Keratinocyte (primary cell): ENCODE measurements around the gene HDX. TPM values are rescaled to one million over a fixed set of nuclear protein-coding genes. Genes with fewer than 3 reads are reported as not detected.

Experiments used
- DNase-seq: peaks from one replicate; pipeline ENCODE4 v3.0.0-alpha.2; 2011; ENCODE audit warnings: low read depth, missing footprints, low spot score
- FAIRE-seq: peaks from 2 replicates; lab custom pipeline; 2011; peaks lifted over from hg19 to GRCh38; lab: Jason Lieb, UNC
- H2AFZ ChIP-seq: 2 replicates; pipeline ENCODE4 v1.6.0; 2012; ENCODE audit warnings: low read length, control low read depth, inconsistent platforms; ENCODE audit not compliant: control insufficient read depth
- H3K27ac ChIP-seq: 2 replicates; pipeline ENCODE4 v1.5.1; 2011; ENCODE audit warnings: low read length; ENCODE audit not compliant: control insufficient read depth, insufficient read depth
- H3K27me3 ChIP-seq: 3 replicates; pipeline ENCODE4 v1.6.0; 2011; ENCODE audit warnings: low read length; ENCODE audit not compliant: control insufficient read depth, insufficient read depth; ENCODE audit errors: extremely low read depth
- H3K36me3 ChIP-seq, 2 experiments: 2 replicates in 1 of 2; 3 replicates in 1 of 2; pipeline ENCODE4 v1.5.1; 2011; ENCODE audit warnings: low read length in 2 of 2, mild to moderate bottlenecking in 1 of 2; ENCODE audit not compliant: control insufficient read depth in 2 of 2, insufficient read depth in 2 of 2; ENCODE audit errors: extremely low read depth in 1 of 2
- H3K4me1 ChIP-seq: 3 replicates; pipeline ENCODE4 v1.5.1; 2011; ENCODE audit warnings: low read length; ENCODE audit not compliant: control insufficient read depth, insufficient read depth; ENCODE audit errors: extremely low read depth
- H3K4me2 ChIP-seq: 3 replicates; pipeline ENCODE4 v1.6.0; 2011; ENCODE audit warnings: low read depth, low read length; ENCODE audit not compliant: control insufficient read depth, insufficient read depth; ENCODE audit errors: extremely low read depth
- H3K4me3 ChIP-seq, 3 experiments: fragments of 200-600 bp in 1 of 3; sonication (generic) in 1 of 3; 2 replicates in 2 of 3; 3 replicates in 1 of 3; pipeline ENCODE4 v1.5.1; 2011 to 2016; ENCODE audit warnings: low read length in 3 of 3, mild to moderate bottlenecking in 3 of 3, control low read depth in 2 of 3, inconsistent platforms in 1 of 3, low read depth in 1 of 3, mixed read lengths in 1 of 3, mixed run types in 1 of 3, moderate library complexity in 1 of 3; ENCODE audit not compliant: control insufficient read depth in 2 of 3, insufficient read depth in 2 of 3; ENCODE audit errors: extremely low read depth in 1 of 3
- H3K79me2 ChIP-seq: 2 replicates; pipeline ENCODE4 v1.6.0; 2012; ENCODE audit warnings: low read length; ENCODE audit not compliant: control insufficient read depth, insufficient read depth
- H3K9ac ChIP-seq: 3 replicates; pipeline ENCODE4 v1.6.0; 2011; ENCODE audit warnings: low read length; ENCODE audit not compliant: control insufficient read depth, insufficient read depth; ENCODE audit errors: extremely low read depth
- H3K9me1 ChIP-seq: 3 replicates; pipeline ENCODE4 v1.6.0; 2011; ENCODE audit warnings: low read length; ENCODE audit not compliant: control insufficient read depth, insufficient read depth; ENCODE audit errors: extremely low read depth
- H3K9me3 ChIP-seq: 2 replicates; pipeline ENCODE4 v1.5.1; 2012; ENCODE audit warnings: low read depth, low read length; ENCODE audit not compliant: control insufficient read depth
- H4K20me1 ChIP-seq: 3 replicates; pipeline ENCODE4 v1.6.0; 2011; ENCODE audit warnings: low read length; ENCODE audit not compliant: control insufficient read depth, insufficient read depth; ENCODE audit errors: extremely low read depth
- EZH2 ChIP-seq: IDR thresholded peaks from one replicate; pipeline ENCODE4 v1.6.1; 2012; ENCODE audit warnings: inconsistent platforms, mild to moderate bottlenecking, low read length, moderate library complexity
- dilution Hi-C: fragments of 300-500 bp; cut with MboI; formaldehyde crosslinking; loops from one replicate; pipeline ENCODE4 v1.7.0; 2020; ENCODE audit warnings: low sequenced_read_pairs; ENCODE audit not compliant: extremely low pct_ligation_motif_present
- polyA plus RNA-seq, 5 experiments: library from polyadenylated mRNA; depleted of rRNA in 3 of 5; stranded (reverse) in 3 of 5; stranded (forward) in 1 of 5; unstranded in 1 of 5; fragments of >200 nt; gene quantifications; 1 replicate in 1 of 5; 2 replicates in 3 of 5; 3 replicates in 1 of 5; pipeline versions ENCODE4 v1.2.1 to v1.2.3, GENCODE V29; 2011 to 2012; ENCODE audit warnings: missing spikeins in 2 of 5, low read depth in 1 of 5, low replicate concordance in 1 of 5
- TF ChIP-seq, protein P1 (sequence below), 3 experiments: IDR thresholded peaks in 1 of 3; conservative IDR thresholded peaks in 1 of 3; optimal IDR thresholded peaks in 1 of 3; 2 replicates in 2 of 3; 3 replicates in 1 of 3; pipeline versions ENCODE3 to v1.5.1; 2011; ENCODE audit warnings: low read length in 3 of 3, mild to moderate bottlenecking in 3 of 3, moderate library complexity in 2 of 3, control low read depth in 1 of 3, inconsistent platforms in 1 of 3; ENCODE audit not compliant: insufficient read depth in 2 of 3; ENCODE audit errors: extremely low read depth in 1 of 3

Gene HDX
- polyA plus RNA-seq, 1 donor (not counting 4 experiments of a cell fraction or from before 2014, with no cell fraction given), result 2.2 TPM

DNA sequence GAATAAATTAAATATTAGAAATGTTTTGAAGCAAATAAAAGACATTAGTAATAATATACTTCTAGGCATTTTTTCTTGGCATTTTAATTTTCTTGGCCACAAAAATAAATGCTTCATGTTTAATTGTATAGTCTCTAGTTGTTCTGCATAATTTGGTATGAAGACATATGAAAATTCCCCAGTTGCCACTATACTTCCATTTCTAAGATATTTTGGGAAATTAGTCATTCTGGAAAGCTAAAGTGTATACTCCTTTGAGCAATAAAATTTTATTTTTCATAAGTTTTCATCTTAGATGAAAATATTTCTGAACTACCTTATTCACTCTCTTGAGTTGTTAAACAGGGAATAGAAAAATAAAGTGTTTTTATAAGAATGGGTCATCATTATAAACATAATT is 13.8 kb downstream of the HDX start:
- H3K27me3 ChIP-seq, result no peaks in the 10 kb centered on the region
- no peak overlapping the region for H3K4me3 ChIP-seq
- H3K27ac ChIP-seq, result no peak overlapping the region
- no peak overlapping the region for H3K9ac ChIP-seq
- dilution Hi-C loops, result no loop called here
- no peaks in the 10 kb centered on the region for H3K9me3 ChIP-seq
- DNase-seq (no peak), FAIRE-seq (no peak)
- no peaks in the 10 kb centered on the region for H3K79me2 ChIP-seq
- no peaks in the 10 kb centered on the region for H4K20me1 ChIP-seq
- no peaks in the 10 kb centered on the region for H3K4me1 ChIP-seq
- H3K36me3 ChIP-seq, result no peaks in the 10 kb centered on the region
- TF ChIP-seq, protein P1, sequence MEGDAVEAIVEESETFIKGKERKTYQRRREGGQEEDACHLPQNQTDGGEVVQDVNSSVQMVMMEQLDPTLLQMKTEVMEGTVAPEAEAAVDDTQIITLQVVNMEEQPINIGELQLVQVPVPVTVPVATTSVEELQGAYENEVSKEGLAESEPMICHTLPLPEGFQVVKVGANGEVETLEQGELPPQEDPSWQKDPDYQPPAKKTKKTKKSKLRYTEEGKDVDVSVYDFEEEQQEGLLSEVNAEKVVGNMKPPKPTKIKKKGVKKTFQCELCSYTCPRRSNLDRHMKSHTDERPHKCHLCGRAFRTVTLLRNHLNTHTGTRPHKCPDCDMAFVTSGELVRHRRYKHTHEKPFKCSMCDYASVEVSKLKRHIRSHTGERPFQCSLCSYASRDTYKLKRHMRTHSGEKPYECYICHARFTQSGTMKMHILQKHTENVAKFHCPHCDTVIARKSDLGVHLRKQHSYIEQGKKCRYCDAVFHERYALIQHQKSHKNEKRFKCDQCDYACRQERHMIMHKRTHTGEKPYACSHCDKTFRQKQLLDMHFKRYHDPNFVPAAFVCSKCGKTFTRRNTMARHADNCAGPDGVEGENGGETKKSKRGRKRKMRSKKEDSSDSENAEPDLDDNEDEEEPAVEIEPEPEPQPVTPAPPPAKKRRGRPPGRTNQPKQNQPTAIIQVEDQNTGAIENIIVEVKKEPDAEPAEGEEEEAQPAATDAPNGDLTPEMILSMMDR (optimal IDR thresholded peaks at IDR 0.05 in 1 of 3, IDR thresholded peaks at IDR 0.05 in 1 of 3, conservative IDR thresholded peaks at IDR 0.05 in 1 of 3; ENCODE audit: extremely low read depth in 1 of 3, insufficient read depth in 2 of 3, low read length in 3 of 3), result no peak
- no peak for TF ChIP-seq EZH2
- no peak overlapping the region for H3K4me2 ChIP-seq
- no peaks in the 10 kb centered on the region for H3K9me1 ChIP-seq
- no peak overlapping the region for H2AFZ ChIP-seq

DNA sequence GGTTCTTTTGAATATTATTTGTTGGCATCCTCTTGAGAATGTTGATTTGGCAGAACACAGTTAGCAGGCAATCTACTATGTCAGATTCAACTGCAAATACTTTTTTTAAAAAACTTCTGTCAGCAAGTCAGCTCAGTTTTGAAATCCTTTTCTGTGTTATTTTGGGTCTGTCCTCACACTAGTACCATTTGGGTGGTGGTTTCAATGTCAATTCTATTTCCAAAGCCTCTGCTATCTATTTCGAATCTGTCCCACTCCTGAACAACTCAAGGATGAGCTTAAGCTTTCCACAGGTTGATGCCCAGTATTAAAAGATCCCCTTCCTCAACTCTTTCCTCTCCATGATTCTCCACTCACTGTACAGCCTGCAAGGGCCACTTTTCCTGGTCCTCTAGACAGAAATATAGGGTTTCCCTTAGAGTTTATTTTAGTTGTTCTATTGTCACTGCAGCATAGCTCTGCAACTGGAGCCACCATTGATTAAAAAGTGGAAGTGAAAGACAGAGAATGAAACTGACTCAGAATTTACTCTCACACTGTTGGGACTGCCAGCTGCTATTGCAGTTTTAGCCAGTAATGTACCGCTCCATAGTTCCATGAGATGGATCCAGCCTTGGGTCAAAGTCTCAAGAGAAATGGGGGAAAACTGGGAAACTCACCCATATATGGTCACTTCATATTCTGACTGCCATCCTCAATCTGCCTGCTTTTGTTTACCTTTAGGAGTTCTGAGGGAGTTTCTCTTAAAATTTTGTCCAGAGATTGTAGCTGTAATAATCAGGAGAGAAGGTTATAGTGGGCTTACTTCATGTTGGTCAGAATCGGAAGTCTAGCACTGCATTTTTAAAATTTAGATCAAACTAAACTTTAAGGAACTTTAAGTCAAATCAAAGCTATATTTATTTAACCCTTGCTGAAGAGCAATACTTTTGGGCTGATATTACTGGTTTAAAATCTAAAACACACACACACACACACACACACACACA is 14.6 kb downstream of the HDX start:
- H2AFZ ChIP-seq, result no peak overlapping the region
- no peak overlapping the region for H3K9ac ChIP-seq
- no peaks in the 10 kb centered on the region for H3K9me1 ChIP-seq
- DNase-seq (no peak), FAIRE-seq (no peak)
- H3K79me2 ChIP-seq, result no peaks in the 10 kb centered on the region
- dilution Hi-C loops, result no loop called here
- no peak overlapping the region for H3K27ac ChIP-seq
- no peaks in the 10 kb centered on the region for H4K20me1 ChIP-seq
- H3K36me3 ChIP-seq, result no peaks in the 10 kb centered on the region
- no peaks in the 10 kb centered on the region for H3K4me1 ChIP-seq
- H3K9me3 ChIP-seq, result no peaks in the 10 kb centered on the region
- H3K4me2 ChIP-seq, result no peak overlapping the region
- no peak overlapping the region for H3K4me3 ChIP-seq
- no peak for TF ChIP-seq EZH2
- TF ChIP-seq, protein P1 (optimal IDR thresholded peaks at IDR 0.05 in 1 of 3, IDR thresholded peaks at IDR 0.05 in 1 of 3, conservative IDR thresholded peaks at IDR 0.05 in 1 of 3; ENCODE audit: extremely low read depth in 1 of 3, insufficient read depth in 2 of 3, low read length in 3 of 3), result no peak
- H3K27me3 ChIP-seq, result no peaks in the 10 kb centered on the region
